Thymus (tissue), 11 donors: Measurements from ENCODE around the gene MRM2. TPM values are rescaled to one million over a fixed set of nuclear protein-coding genes. Genes with fewer than 3 reads are reported as not detected.

Experiments
- DNase-seq, 9 donors: peaks; one replicate each; pipeline ENCODE4 v3.0.0-alpha.2; 2013; ENCODE audit warnings: low spot score in 9 of 9, low read depth in 6 of 9, missing footprints in 1 of 9
- H3K27ac ChIP-seq, 2 donors: one replicate each; pipeline ENCODE4 v1.5.1; 2013; ENCODE audit warnings: control low read depth in 1 of 2, low read depth in 1 of 2, low read length in 1 of 2, mild to moderate bottlenecking in 1 of 2, moderate library complexity in 1 of 2
- H3K27me3 ChIP-seq, 2 donors: one replicate each; pipeline ENCODE4 v1.5.1; 2013; ENCODE audit warnings: low read length in 1 of 2; ENCODE audit not compliant: control insufficient read depth in 2 of 2, insufficient read depth in 1 of 2
- H3K36me3 ChIP-seq, 2 donors: one replicate each; pipeline ENCODE4 v1.5.1; 2013; ENCODE audit warnings: low read length in 1 of 2, mild to moderate bottlenecking in 1 of 2, moderate library complexity in 1 of 2; ENCODE audit not compliant: control insufficient read depth in 2 of 2, insufficient read depth in 2 of 2
- H3K4me1 ChIP-seq, 2 donors: one replicate each; pipeline ENCODE4 v1.5.1; 2013; ENCODE audit warnings: low read length in 2 of 2; ENCODE audit not compliant: control insufficient read depth in 2 of 2, insufficient read depth in 2 of 2
- H3K4me3 ChIP-seq, 2 donors: one replicate each; pipeline ENCODE4 v1.5.1; 2013; ENCODE audit warnings: low read length in 2 of 2, control low read depth in 1 of 2, mild to moderate bottlenecking in 1 of 2
- H3K9me3 ChIP-seq, 2 donors: one replicate each; pipeline ENCODE4 v1.5.1; 2013; ENCODE audit warnings: low read length in 1 of 2, mild to moderate bottlenecking in 1 of 2; ENCODE audit not compliant: control insufficient read depth in 2 of 2, insufficient read depth in 1 of 2
- WGBS: extraction: QIAGEN DNeasy Blood & Tissue Kit; methylation state at CpG from one replicate; pipeline ENCODE4 v1.1.7; 2013; 5-methylcytosine and 5-hydroxymethylcytosine counted together
- polyA plus RNA-seq: library from polyadenylated mRNA; stranded (reverse); fragments of 200-250 nt; gene quantifications from one replicate; pipeline ENCODE4 v1.2.3, GENCODE V29; 2013
- total RNA-seq: library from RNA; stranded (reverse); fragments of 120-200 nt; gene quantifications from one replicate; pipeline ENCODE4 v1.2.4, GENCODE V29; 2013
- donor health status: healthy.

MRM2 gene
- total and polyA plus RNA-seq, 2 donors, result 24.6 to 28.2 TPM

- H3K4me3 ChIP-seq, result no peak overlapping the region
- WGBS, result 97% methylated on average over 13 of the region's 13 CpGs
- peaks cover 1 to 17% of the 10 kb centered on the region in 2 donors for H3K9me3 ChIP-seq
- H3K36me3 ChIP-seq, result peaks cover 36 to 39% of the 10 kb centered on the region in 2 donors
- no peak for DNase-seq
- no peak overlapping the region for H3K27ac ChIP-seq
- H3K27me3 ChIP-seq, result no peaks in the 10 kb centered on the region
- peaks cover 0 to 19% of the 10 kb centered on the region in 2 donors for H3K4me1 ChIP-seq
Observed at GRCh38 chr7:2195400-2196246, 46.4 kb downstream of the MRM2 start.

- Histone ChIP-seq H3K27ac (no peak overlapping the region), H3K27me3 (no peaks in the 10 kb centered on the region), H3K9me3 (peaks cover 1 to 17% of the 10 kb centered on the region in 2 donors), H3K4me1 (peaks cover 0 to 19% of the 10 kb centered on the region in 2 donors), H3K36me3 (peaks cover 28 to 29% of the 10 kb centered on the region in 2 donors), H3K4me3 (no peak overlapping the region)
- no peak for DNase-seq
- WGBS, result 95% methylated on average over 19 of the region's 19 CpGs
Observed at GRCh38 chr7:2193575-2194305, 48.3 kb downstream of the MRM2 start.

GRCh38 chr7:2192831-2193534, 49.0 kb downstream of the MRM2 start:
- Histone ChIP-seq H3K27me3 (no peaks in the 10 kb centered on the region), H3K9me3 (peaks cover 1 to 17% of the 10 kb centered on the region in 2 donors), H3K27ac (no peak overlapping the region), H3K4me3 (no peak overlapping the region), H3K4me1 (peaks cover 0 to 19% of the 10 kb centered on the region in 2 donors), H3K36me3 (peaks cover 28 to 29% of the 10 kb centered on the region in 2 donors)
- WGBS, result 97% methylated on average over 18 of the region's 18 CpGs
- DNase-seq, result no peak

- H3K36me3 ChIP-seq, result peaks cover 21 to 22% of the 10 kb centered on the region in 2 donors
- H3K4me1 ChIP-seq, result peaks cover 0 to 10% of the 10 kb centered on the region in 2 donors
- no peak overlapping the region for H3K27ac ChIP-seq
- WGBS, result 98% methylated on average over 9 of the region's 9 CpGs
- H3K4me3 ChIP-seq, result no peak overlapping the region
- peaks cover 1 to 11% of the 10 kb centered on the region in 2 donors for H3K9me3 ChIP-seq
- no peak for DNase-seq
- H3K27me3 ChIP-seq, result no peaks in the 10 kb centered on the region
Observed at GRCh38 chr7:2191016-2191415, 51.0 kb downstream of the MRM2 start.

- peaks cover 0 to 7% of the 10 kb centered on the region in 2 donors for H3K9me3 ChIP-seq
- WGBS, result over 99% methylated on average over 10 of the region's 10 CpGs
- peaks cover 0 to 5% of the 10 kb centered on the region in 2 donors for H3K4me1 ChIP-seq
- H3K27me3 ChIP-seq, result no peaks in the 10 kb centered on the region
- H3K4me3 ChIP-seq, result no peak overlapping the region
- DNase-seq, result no peak
- H3K36me3 ChIP-seq, result peaks cover 16 to 17% of the 10 kb centered on the region in 2 donors
- H3K27ac ChIP-seq, result no peak overlapping the region
Observed at GRCh38 chr7:2190531-2190930, 51.5 kb downstream of the MRM2 start.

GRCh38 chr7:2186166-2186565, 55.8 kb downstream of the MRM2 start:
- no peak for DNase-seq
- Histone ChIP-seq H3K9me3 (no peaks in the 10 kb centered on the region), H3K4me1 (no peaks in the 10 kb centered on the region), H3K27me3 (no peaks in the 10 kb centered on the region), H3K4me3 (no peak overlapping the region), H3K27ac (no peak overlapping the region), H3K36me3 (peaks cover 9 to 11% of the 10 kb centered on the region in 2 donors)
- 99% methylated on average over 4 of the region's 4 CpGs for WGBS

GRCh38 chr7:2185715-2186114, 56.3 kb downstream of the MRM2 start:
- WGBS, result 98% methylated on average over 8 of the region's 8 CpGs
- Histone ChIP-seq H3K9me3 (no peaks in the 10 kb centered on the region), H3K36me3 (peaks cover 5 to 11% of the 10 kb centered on the region in 2 donors), H3K4me3 (no peak overlapping the region), H3K4me1 (no peaks in the 10 kb centered on the region), H3K27ac (no peak overlapping the region), H3K27me3 (no peaks in the 10 kb centered on the region)
- DNase-seq, result no peak
